Transverse colon (tissue), 4 donors: ENCODE results near the gene MYO5B.

ENCODE experiments used
- EP300 ChIP-seq: sonication (generic); formaldehyde crosslinking; IDR thresholded peaks from one replicate; pipeline ENCODE4 v1.6.1; 2017; ENCODE audit warnings: antibody characterized with exemption, low read depth
- POLR2A ChIP-seq: fragments of 450-650 bp; IDR thresholded peaks from one replicate; pipeline ENCODE4 v1.6.1; 2016; ENCODE audit warnings: antibody characterized with exemption, mild to moderate bottlenecking, moderate library complexity
- POLR2AphosphoS5 ChIP-seq, 3 donors: sonication (generic); formaldehyde crosslinking; IDR thresholded peaks; one replicate each; pipeline ENCODE4 v1.6.1; 2016; ENCODE audit warnings: antibody characterized with exemption in 3 of 3
- TF ChIP-seq, protein P1 (sequence below), 5 experiments: fragments of 200-600 bp in 3 of 5; fragments of 450-650 bp in 2 of 5; sonication (generic) in 3 of 5; IDR thresholded peaks; 1 replicate in 2 of 5; 2 replicates in 3 of 5; pipeline ENCODE4 v1.5.1; 2016 to 2017; ENCODE audit warnings: antibody characterized with exemption in 5 of 5, inconsistent platforms in 3 of 5, mild to moderate bottlenecking in 2 of 5, moderate library complexity in 1 of 5

DNA sequence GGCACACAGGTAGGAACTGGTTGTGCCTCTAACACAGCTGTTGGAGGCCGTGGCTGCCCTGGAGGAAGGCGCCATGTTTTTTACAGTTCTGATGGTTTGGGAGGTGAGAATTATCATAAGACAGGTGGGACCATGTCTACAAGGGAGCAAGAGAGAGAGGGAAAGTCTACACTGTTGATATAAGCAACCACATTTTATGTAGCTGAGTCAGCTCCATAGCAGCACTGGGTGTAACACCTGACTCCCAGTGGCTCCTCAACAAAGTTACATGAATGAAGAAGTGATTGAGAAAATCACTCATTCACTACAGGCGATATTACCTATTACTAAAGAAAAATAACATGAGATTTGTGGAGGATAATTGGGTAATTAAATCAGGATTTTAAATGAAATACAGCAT, 340.3 kb downstream of the MYO5B start:
- TF ChIP-seq, protein P1, sequence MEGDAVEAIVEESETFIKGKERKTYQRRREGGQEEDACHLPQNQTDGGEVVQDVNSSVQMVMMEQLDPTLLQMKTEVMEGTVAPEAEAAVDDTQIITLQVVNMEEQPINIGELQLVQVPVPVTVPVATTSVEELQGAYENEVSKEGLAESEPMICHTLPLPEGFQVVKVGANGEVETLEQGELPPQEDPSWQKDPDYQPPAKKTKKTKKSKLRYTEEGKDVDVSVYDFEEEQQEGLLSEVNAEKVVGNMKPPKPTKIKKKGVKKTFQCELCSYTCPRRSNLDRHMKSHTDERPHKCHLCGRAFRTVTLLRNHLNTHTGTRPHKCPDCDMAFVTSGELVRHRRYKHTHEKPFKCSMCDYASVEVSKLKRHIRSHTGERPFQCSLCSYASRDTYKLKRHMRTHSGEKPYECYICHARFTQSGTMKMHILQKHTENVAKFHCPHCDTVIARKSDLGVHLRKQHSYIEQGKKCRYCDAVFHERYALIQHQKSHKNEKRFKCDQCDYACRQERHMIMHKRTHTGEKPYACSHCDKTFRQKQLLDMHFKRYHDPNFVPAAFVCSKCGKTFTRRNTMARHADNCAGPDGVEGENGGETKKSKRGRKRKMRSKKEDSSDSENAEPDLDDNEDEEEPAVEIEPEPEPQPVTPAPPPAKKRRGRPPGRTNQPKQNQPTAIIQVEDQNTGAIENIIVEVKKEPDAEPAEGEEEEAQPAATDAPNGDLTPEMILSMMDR (IDR thresholded peaks at IDR 0.05) = no peak
- TF ChIP-seq POLR2AphosphoS5 (IDR thresholded peaks at IDR 0.05) = no peak
- no peak for TF ChIP-seq POLR2A
- no peak for TF ChIP-seq EP300
